HepG2 (cell line): Measurements from ENCODE around the gene COMMD7. TPM values are rescaled to one million over a fixed set of nuclear protein-coding genes. Genes with fewer than 3 reads are reported as not detected.

Experiments
- DZIP1 ChIP-seq: sonication (generic); formaldehyde crosslinking; IDR thresholded peaks from 2 replicates; pipeline ENCODE4 v1.5.0; 2020; ENCODE audit warnings: mild to moderate bottlenecking, missing genetic modification reagents
- HNF4A ChIP-seq: sonication (generic); formaldehyde crosslinking; IDR thresholded peaks from 2 replicates; pipeline ENCODE4 v1.4.0; 2020; ENCODE audit warnings: missing genetic modification reagents
- MAFG ChIP-seq: sonication (generic); formaldehyde crosslinking; IDR thresholded peaks from 2 replicates; pipeline ENCODE4 v1.5.1; 2020; ENCODE audit warnings: mild to moderate bottlenecking, missing genetic modification reagents
- ZBTB40 ChIP-seq, 2 experiments: fragments of 450-650 bp in 1 of 2; sonication (generic) in 1 of 2; formaldehyde crosslinking in 1 of 2; IDR thresholded peaks; 2 replicates each; pipeline versions ENCODE4 v1.6.1 to v1.8.0; 2016 to 2022; ENCODE audit warnings: antibody characterized with exemption in 1 of 2, mild to moderate bottlenecking in 1 of 2, missing genetic modification reagents in 1 of 2
- ZNF281 ChIP-seq: sonication (generic); formaldehyde crosslinking; IDR thresholded peaks from 2 replicates; pipeline ENCODE4 v1.4.0; 2020; ENCODE audit warnings: missing genetic modification reagents, borderline replicate concordance
- polyA plus RNA-seq, 8 experiments: library from polyadenylated mRNA; depleted of rRNA in 3 of 8; stranded (reverse) in 7 of 8; unstranded in 1 of 8; fragments of >200 nt; fragmentation: Illumina TruSeq in 4 of 8; extraction: Trizol in 4 of 8; gene quantifications; 2 replicates each; pipeline versions ENCODE4 v1.2.1 to v1.2.3, GENCODE V29; 2011 to 2016; ENCODE audit warnings: low read depth in 4 of 8, missing spikeins in 1 of 8, mixed read lengths in 1 of 8; ENCODE audit not compliant: insufficient read depth in 1 of 8
- total RNA-seq, 5 experiments: library from RNA; depleted of rRNA; stranded (reverse); fragments of >200 nt; fragmentation: Illumina TruSeq; extraction: Trizol; gene quantifications; 2 replicates each; pipeline ENCODE4 v1.2.3, GENCODE V29; 2016; ENCODE audit warnings: low read depth in 1 of 5

The COMMD7 gene
- total and polyA plus RNA-seq, 2 of the 13 experiments (the other 11 are each of a cell fraction or from before 2014, with no cell fraction given): 42.1 to 53.3 TPM

- TF ChIP-seq ZNF281 (CRISPR knock-in tag) (peak; percentile 30; the same call in 1 of the 2 replicates), MAFG (CRISPR knock-in tag) (no peak), DZIP1 (CRISPR knock-in tag) (no peak), HNF4A (CRISPR knock-in tag) (no peak), ZBTB40 (IDR thresholded peaks at IDR 0.05) (no peak), ZBTB40 (CRISPR knock-in tag; IDR thresholded peaks at IDR 0.05) (no peak)
Measured at GRCh38 chr20:32749914-32750637, 6.8 kb upstream of the COMMD7 start (continued).
